Nephron (organoid): ENCODE results near the gene GTF3C5.

Experiments used
- H3K27ac Mint-ChIP-seq, 3 experiments: 2 replicates each; pipeline ENCODE4 v1.8.0; 2020; ENCODE audit warnings: mixed read lengths in 3 of 3, mild to moderate bottlenecking in 2 of 3, moderate library complexity in 1 of 3
- H3K27me3 Mint-ChIP-seq: 2 replicates; pipeline ENCODE4 v1.8.0; 2021; ENCODE audit warnings: low read depth, mild to moderate bottlenecking, moderate library complexity, mixed read lengths
- H3K36me3 Mint-ChIP-seq: 2 replicates; pipeline ENCODE4 v1.8.0; 2020; ENCODE audit warnings: low read depth, mixed read lengths
- H3K4me1 Mint-ChIP-seq: 2 replicates; pipeline ENCODE4 v1.8.0; 2020; ENCODE audit warnings: mixed read lengths
- H3K4me3 Mint-ChIP-seq, 3 experiments: 2 replicates each; pipeline ENCODE4 v1.8.0; 2020; ENCODE audit warnings: mild to moderate bottlenecking in 3 of 3, mixed read lengths in 3 of 3, moderate library complexity in 2 of 3
- H3K9me3 Mint-ChIP-seq: 2 replicates; pipeline ENCODE4 v1.8.0; 2020; ENCODE audit warnings: mixed read lengths
- CTCF ChIP-seq, 3 experiments: fragments of 200-600 bp; sonication (generic); IDR thresholded peaks; one replicate each; pipeline ENCODE4 v1.5.0; 2021; ENCODE audit warnings: antibody characterized with exemption in 3 of 3; ENCODE audit not compliant: unreplicated experiment in 3 of 3

Gene GTF3C5

GRCh38 chr9:133051966-133052539, 21.3 kb downstream of the GTF3C5 start:
- H3K27ac Mint-ChIP-seq, result no peak overlapping the region
- no peaks in the 10 kb centered on the region for H3K9me3 Mint-ChIP-seq
- no peak overlapping the region for H3K4me3 Mint-ChIP-seq
- no peaks in the 10 kb centered on the region for H3K27me3 Mint-ChIP-seq
- peaks cover 29% of the 10 kb centered on the region for H3K4me1 Mint-ChIP-seq
- no peak for TF ChIP-seq CTCF (IDR thresholded peaks at IDR 0.05; ENCODE audit: unreplicated experiment in 3 of 3)
- peaks cover 45% of the 10 kb centered on the region for H3K36me3 Mint-ChIP-seq

GRCh38 chr9:133054194-133054890, 23.5 kb downstream of the GTF3C5 start:
- no peak overlapping the region for H3K27ac Mint-ChIP-seq
- H3K4me3 Mint-ChIP-seq, result no peak overlapping the region
- peaks cover 57% of the 10 kb centered on the region for H3K36me3 Mint-ChIP-seq
- no peaks in the 10 kb centered on the region for H3K27me3 Mint-ChIP-seq
- peaks cover 29% of the 10 kb centered on the region for H3K4me1 Mint-ChIP-seq
- H3K9me3 Mint-ChIP-seq, result no peaks in the 10 kb centered on the region
- TF ChIP-seq CTCF (IDR thresholded peaks at IDR 0.05; ENCODE audit: unreplicated experiment in 3 of 3), result no peak

GRCh38 chr9:133054966-133055365, 24.2 kb downstream of the GTF3C5 start:
- H3K36me3 Mint-ChIP-seq, result peaks cover 51% of the 10 kb centered on the region
- no peaks in the 10 kb centered on the region for H3K9me3 Mint-ChIP-seq
- H3K4me3 Mint-ChIP-seq, result no peak overlapping the region
- peak overlapping the region in 2 of 3 experiments; percentile 19 to 43 for H3K27ac Mint-ChIP-seq
- H3K27me3 Mint-ChIP-seq, result no peaks in the 10 kb centered on the region
- peaks cover 26% of the 10 kb centered on the region for H3K4me1 Mint-ChIP-seq
- no peak for TF ChIP-seq CTCF (IDR thresholded peaks at IDR 0.05; ENCODE audit: unreplicated experiment in 3 of 3)

GRCh38 chr9:133055788-133056420, 25.1 kb downstream of the GTF3C5 start:
- H3K9me3 Mint-ChIP-seq, result no peaks in the 10 kb centered on the region
- no peaks in the 10 kb centered on the region for H3K27me3 Mint-ChIP-seq
- H3K27ac Mint-ChIP-seq, result no peak overlapping the region
- peaks cover 46% of the 10 kb centered on the region for H3K36me3 Mint-ChIP-seq
- H3K4me3 Mint-ChIP-seq, result no peak overlapping the region
- no peak for TF ChIP-seq CTCF (IDR thresholded peaks at IDR 0.05; ENCODE audit: unreplicated experiment in 3 of 3)
- H3K4me1 Mint-ChIP-seq, result peaks cover 20% of the 10 kb centered on the region

- Mint-ChIP-seq H3K36me3 (peaks cover 44% of the 10 kb centered on the region), H3K4me3 (no peak overlapping the region), H3K27ac (no peak overlapping the region), H3K9me3 (no peaks in the 10 kb centered on the region), H3K27me3 (no peaks in the 10 kb centered on the region), H3K4me1 (peaks cover 18% of the 10 kb centered on the region)
- TF ChIP-seq CTCF (IDR thresholded peaks at IDR 0.05; ENCODE audit: unreplicated experiment in 3 of 3), result no peak
Measured at GRCh38 chr9:133056533-133056932, 25.7 kb downstream of the GTF3C5 start.
